GM19023 (cell line): Measurements from ENCODE around the gene BHLHE41.

Experiments used
- ATAC-seq: cut with Tn5 transposase; IDR thresholded peaks from one replicate; pipeline ENCODE4 v1.9.1; 2021; ENCODE audit warnings: mild to moderate bottlenecking, moderate library complexity; ENCODE audit not compliant: unreplicated experiment

Gene BHLHE41

DNA sequence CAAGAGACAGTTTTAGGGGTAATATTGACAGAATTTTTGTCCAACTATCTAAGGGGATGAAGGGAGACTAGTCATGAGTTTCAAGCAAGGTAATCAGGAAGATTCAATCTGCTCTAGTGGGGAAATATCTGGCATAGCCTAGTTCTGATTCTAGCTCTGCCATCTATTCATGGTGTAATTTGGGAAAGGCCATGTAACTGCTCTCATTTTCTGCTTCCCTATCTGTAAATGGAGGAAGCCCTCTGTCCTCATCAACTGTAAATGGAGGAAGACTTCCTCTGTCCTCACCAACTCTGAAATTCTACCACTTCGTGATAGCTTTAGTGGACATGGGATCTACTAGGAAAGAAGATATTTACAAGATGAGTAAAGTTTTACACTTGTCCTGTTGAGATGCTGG lies 37.9 kb downstream of the BHLHE41 start:
- no peak for ATAC-seq

DNA sequence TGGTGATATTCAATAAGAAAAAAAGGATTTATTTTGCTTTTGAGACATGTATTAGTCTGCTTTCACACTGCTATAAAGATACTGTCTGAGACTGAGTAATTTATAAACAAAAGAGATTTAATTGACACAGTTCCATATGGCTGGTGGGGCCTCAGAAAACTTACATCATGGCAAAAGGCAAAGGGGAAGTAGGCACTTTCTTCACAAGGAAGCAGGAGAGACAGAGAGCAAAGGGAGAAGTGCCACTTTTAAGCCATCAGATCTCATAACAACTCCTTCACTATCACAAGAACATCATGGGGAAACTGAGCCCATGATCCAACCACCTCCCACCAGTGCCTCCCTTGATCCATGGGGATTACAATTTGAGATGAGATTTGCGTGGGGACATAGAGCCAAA lies 43.9 kb downstream of the BHLHE41 start:
- ATAC-seq: no peak

DNA sequence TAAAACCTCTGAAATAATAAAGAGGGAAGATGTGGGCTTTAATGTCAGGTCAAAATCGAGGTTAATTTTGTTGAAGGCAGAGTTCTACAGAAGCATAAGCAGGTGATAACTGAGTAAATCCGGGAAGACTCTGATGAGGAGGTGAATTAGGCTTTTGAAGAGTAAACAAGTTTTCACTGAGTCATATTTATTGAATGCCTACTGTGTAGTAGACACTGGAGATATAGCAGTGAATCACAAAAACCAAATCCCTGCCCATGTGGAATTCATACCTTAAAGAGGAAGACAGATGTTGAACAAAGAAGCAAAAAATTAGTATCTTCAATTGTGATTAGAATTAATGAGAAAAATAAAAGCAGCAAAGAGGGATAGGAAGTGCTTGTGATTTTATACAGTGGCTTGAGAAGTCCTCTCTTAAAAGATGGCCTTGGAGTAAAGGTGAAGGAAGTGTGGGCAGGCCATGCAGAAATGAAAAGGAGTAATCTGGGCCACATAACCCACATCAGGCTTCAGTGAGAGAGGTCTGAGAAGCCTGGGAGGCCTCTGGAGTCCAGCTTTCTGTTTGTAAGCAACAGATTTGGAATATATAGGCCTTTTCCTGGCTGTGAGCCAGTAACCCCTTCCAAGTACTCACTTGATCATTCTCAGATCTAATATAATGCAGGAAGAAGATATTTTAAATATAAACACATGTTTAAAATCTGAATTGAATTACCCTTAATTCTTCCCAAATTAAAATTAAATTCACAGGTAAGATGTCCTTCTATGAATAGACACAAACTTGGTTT lies 46.7 kb downstream of the BHLHE41 start:
- no peak for ATAC-seq
